Measurements from ENCODE around the gene GNAO1. TPM values are rescaled to one million over a fixed set of nuclear protein-coding genes. Genes with fewer than 3 reads are reported as not detected.

The GNAO1 gene
- total RNA-seq, 1 donor from 2014 or later = 1.9 TPM

GRCh38 chr16:56203052-56203451 is 11.8 kb downstream of the GNAO1 start:
- Histone ChIP-seq H3K27ac (no peak overlapping the region), H3K79me2 (ENCODE audit: low read depth) (peaks cover 4% of the 10 kb centered on the region), H3K4me2 (no peak overlapping the region), H3K4me3 (no peak overlapping the region), H3F3A (ENCODE audit: low read depth) (no peaks in the 10 kb centered on the region), H4K20me1 (ENCODE audit: low read depth) (no peaks in the 10 kb centered on the region), H2AFZ (replicated peaks) (no peak overlapping the region), H3K36me3 (no peaks in the 10 kb centered on the region), H3K9me3 (ENCODE audit: low read depth) (no peaks in the 10 kb centered on the region), H3K27me3 (no peaks in the 10 kb centered on the region), H3K4me1 (no peaks in the 10 kb centered on the region), H3K9ac (no peak overlapping the region)
- no peak overlapping the region for H3K4me3 Mint-ChIP-seq
- no peaks in the 10 kb centered on the region for H3K9me3 Mint-ChIP-seq
- H3K36me3 Mint-ChIP-seq = no peaks in the 10 kb centered on the region
- DNase-seq (ENCODE audit: low spot score) = peak; percentile 56
- H3K4me1 Mint-ChIP-seq = no peaks in the 10 kb centered on the region
- no peak overlapping the region for H3K27ac Mint-ChIP-seq
- peaks cover 3% of the 10 kb centered on the region for H3K27me3 Mint-ChIP-seq (ENCODE audit: insufficient read depth, low read depth)
- TF ChIP-seq CTCF (IDR thresholded peaks at IDR 0.05) (peak; percentile 40), EZH2phosphoT487 (IDR thresholded peaks at IDR 0.05) (no peak)

DNA sequence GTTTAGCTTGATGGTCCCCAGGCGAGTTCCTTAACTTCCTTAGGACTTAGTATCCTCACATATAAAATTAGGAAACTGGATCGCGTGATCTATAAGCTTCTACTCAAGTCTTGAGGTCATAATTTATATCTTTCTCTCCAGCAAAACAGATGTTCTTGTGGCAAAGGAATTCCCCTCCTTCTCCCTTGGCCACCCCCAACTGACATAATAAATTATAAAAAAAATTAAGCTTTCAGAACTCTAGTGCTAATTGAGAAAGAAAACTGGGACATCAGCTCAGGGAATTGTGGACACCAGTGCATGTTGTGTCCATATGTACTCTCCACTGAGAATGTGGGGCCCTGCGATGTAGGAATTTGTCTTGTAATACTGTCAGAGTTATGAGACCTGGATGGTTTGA is 13.5 kb downstream of the GNAO1 start:
- Mint-ChIP-seq H3K4me1 (no peaks in the 10 kb centered on the region), H3K27ac (no peak overlapping the region), H3K36me3 (peaks cover 2% of the 10 kb centered on the region), H3K9me3 (no peaks in the 10 kb centered on the region), H3K27me3 (ENCODE audit: insufficient read depth, low read depth) (peaks cover 3% of the 10 kb centered on the region), H3K4me3 (no peak overlapping the region)
- no peak overlapping the region for H2AFZ ChIP-seq (replicated peaks)
- H3K4me2 ChIP-seq = no peak overlapping the region
- no peaks in the 10 kb centered on the region for H3K9me3 ChIP-seq (ENCODE audit: low read depth)
- H3K36me3 ChIP-seq = no peaks in the 10 kb centered on the region
- no peaks in the 10 kb centered on the region for H4K20me1 ChIP-seq (ENCODE audit: low read depth)
- no peak for TF ChIP-seq EZH2 (IDR thresholded peaks at IDR 0.05)
- no peak for TF ChIP-seq CTCF (IDR thresholded peaks at IDR 0.05)
- TF ChIP-seq EZH2phosphoT487 (IDR thresholded peaks at IDR 0.05) = no peak
- H3K27me3 ChIP-seq = no peaks in the 10 kb centered on the region
- no peaks in the 10 kb centered on the region for H3K4me1 ChIP-seq
- H3K27ac ChIP-seq = no peak overlapping the region
- no peaks in the 10 kb centered on the region for H3F3A ChIP-seq (ENCODE audit: low read depth)
- H3K79me2 ChIP-seq (ENCODE audit: low read depth) = peaks cover 4% of the 10 kb centered on the region
- no peak overlapping the region for H3K9ac ChIP-seq
- no peak for DNase-seq (ENCODE audit: low spot score)
- H3K4me3 ChIP-seq = no peak overlapping the region

DNA sequence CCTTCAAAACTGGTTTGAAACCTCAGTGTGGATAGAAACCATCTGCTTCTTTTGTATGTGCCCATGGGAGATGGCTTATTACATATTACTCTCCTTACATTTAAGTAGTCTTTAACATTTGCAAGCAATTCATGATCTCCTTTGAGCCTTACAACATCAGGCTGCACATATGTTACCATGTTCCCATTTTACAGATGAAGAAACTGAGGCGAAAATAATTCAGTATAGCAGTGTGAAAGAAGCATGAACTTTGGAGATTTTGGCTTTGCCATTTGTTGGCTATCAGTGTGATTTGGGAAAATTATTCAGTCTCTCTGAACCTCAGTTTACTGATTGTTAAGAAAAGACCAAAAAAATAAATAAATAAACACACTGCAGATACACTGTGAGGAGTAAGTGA is 15.7 kb downstream of the GNAO1 start:
- H3K27me3 Mint-ChIP-seq (ENCODE audit: insufficient read depth, low read depth) = peaks cover 5% of the 10 kb centered on the region
- Histone ChIP-seq H2AFZ (replicated peaks) (no peak overlapping the region), H3K27ac (no peak overlapping the region), H3K27me3 (no peaks in the 10 kb centered on the region), H3K79me2 (ENCODE audit: low read depth) (no peaks in the 10 kb centered on the region), H3K9ac (no peak overlapping the region), H3K4me3 (no peak overlapping the region), H3K4me1 (no peaks in the 10 kb centered on the region), H3K36me3 (no peaks in the 10 kb centered on the region), H3K9me3 (ENCODE audit: low read depth) (no peaks in the 10 kb centered on the region), H3K4me2 (no peak overlapping the region), H4K20me1 (ENCODE audit: low read depth) (no peaks in the 10 kb centered on the region), H3F3A (ENCODE audit: low read depth) (no peaks in the 10 kb centered on the region)
- peaks cover 2% of the 10 kb centered on the region for H3K36me3 Mint-ChIP-seq
- no peak for DNase-seq (ENCODE audit: low spot score)
- TF ChIP-seq CTCF (IDR thresholded peaks at IDR 0.05) (no peak), EZH2phosphoT487 (IDR thresholded peaks at IDR 0.05) (no peak), EZH2 (IDR thresholded peaks at IDR 0.05) (no peak)
- H3K9me3 Mint-ChIP-seq = no peaks in the 10 kb centered on the region
- no peak overlapping the region for H3K27ac Mint-ChIP-seq
- H3K4me3 Mint-ChIP-seq = no peak overlapping the region
- peaks cover 11% of the 10 kb centered on the region for H3K4me1 Mint-ChIP-seq

All from neural progenitor cell (in vitro differentiated cells).